HEK293 (cell line): ENCODE data around the gene OR2B6.
"Not testable (repeated sequence)": the region's sequence is repeated elsewhere in the genome, so short reads cannot be mapped to it uniquely, and the experiment has no call there.

Experiments
- CTCF ChIA-PET: fragments of 350-600 bp; formaldehyde crosslinking; extraction: SDS; loops from one replicate; lab custom pipeline; 2021; ENCODE audit warnings: antibody characterized with exemption; lab: Yijun Ruan, JAX
- POLR2A ChIA-PET: fragments of 300-600 bp; formaldehyde crosslinking; extraction: SDS; loops from one replicate; lab custom pipeline; 2020; ENCODE audit warnings: antibody characterized with exemption, inconsistent platforms; lab: Yijun Ruan, JAX
- H3K27ac ChIP-seq: fragments of 200-500 bp; sonication (Bioruptor generic); 2 replicates; pipeline ENCODE4 v1.5.1; 2014; ENCODE audit warnings: low read depth, low read length, control low read depth, inconsistent platforms; ENCODE audit errors: extremely low read depth
- H3K36me3 ChIP-seq, 2 experiments: fragments of 200-500 bp in 1 of 2; sonication (Bioruptor generic) in 1 of 2; 1 replicate in 1 of 2; 2 replicates in 1 of 2; pipeline ENCODE4 v1.5.1; 2014 to 2017; ENCODE audit warnings: inconsistent platforms in 2 of 2, low read length in 2 of 2; ENCODE audit not compliant: control insufficient read depth in 2 of 2, insufficient read depth in 1 of 2
- H3K4me1 ChIP-seq: fragments of 200-500 bp; sonication (Bioruptor generic); 2 replicates; pipeline ENCODE4 v1.5.1; 2014; ENCODE audit warnings: mild to moderate bottlenecking, low read length, inconsistent platforms; ENCODE audit not compliant: control insufficient read depth, insufficient read depth
- H3K4me3 ChIP-seq: 2 replicates; pipeline ENCODE4 v1.5.1; 2011; ENCODE audit warnings: low read depth, mild to moderate bottlenecking, control low read depth, low read length, moderate library complexity
- H3K9me3 ChIP-seq: fragments of 200-500 bp; sonication (Bioruptor generic); 2 replicates; pipeline ENCODE4 v1.5.1; 2014; ENCODE audit warnings: low read depth, low read length, inconsistent platforms; ENCODE audit not compliant: control insufficient read depth, insufficient read depth
- HOXC10 ChIP-seq: sonication (generic); formaldehyde crosslinking; IDR thresholded peaks from 2 replicates; pipeline ENCODE4 v1.8.1; 2023; ENCODE audit warnings: mild to moderate bottlenecking, missing genetic modification reagents
- OVOL3 ChIP-seq: fragments of 450-650 bp; formaldehyde crosslinking; IDR thresholded peaks from 2 replicates; pipeline ENCODE4 v1.5.1; 2016; ENCODE audit warnings: missing biosample characterization, missing genetic modification characterization
- PRDM6 ChIP-seq: fragments of 450-650 bp; formaldehyde crosslinking; IDR thresholded peaks from 2 replicates; pipeline ENCODE4 v1.5.1; 2017; ENCODE audit warnings: missing biosample characterization, missing genetic modification characterization
- SALL2 ChIP-seq: fragments of 450-650 bp; formaldehyde crosslinking; IDR thresholded peaks from 2 replicates; pipeline ENCODE4 v1.5.0; 2017; ENCODE audit warnings: missing biosample characterization, mild to moderate bottlenecking, missing genetic modification characterization, borderline replicate concordance
- SP2 ChIP-seq: fragments of 450-650 bp; formaldehyde crosslinking; IDR thresholded peaks from 2 replicates; pipeline ENCODE4 v1.5.1; 2016; ENCODE audit warnings: missing biosample characterization, missing genetic modification characterization
- SP3 ChIP-seq: fragments of 450-650 bp; formaldehyde crosslinking; IDR thresholded peaks from 2 replicates; pipeline ENCODE4 v1.5.1; 2016; ENCODE audit warnings: missing biosample characterization, missing genetic modification characterization
- YY1 ChIP-seq: fragments of 450-650 bp; formaldehyde crosslinking; IDR thresholded peaks from 2 replicates; pipeline ENCODE4 v1.5.1; 2018; ENCODE audit warnings: missing biosample characterization, missing genetic modification characterization
- ZBTB17 ChIP-seq: fragments of 450-650 bp; formaldehyde crosslinking; IDR thresholded peaks from 2 replicates; pipeline ENCODE4 v1.5.1; 2016; ENCODE audit warnings: missing biosample characterization, missing genetic modification characterization
- ZBTB26 ChIP-seq: fragments of 450-650 bp; formaldehyde crosslinking; optimal IDR thresholded peaks from 2 replicates; pipeline ENCODE3; 2016; ENCODE audit warnings: missing biosample characterization, mild to moderate bottlenecking, missing genetic modification characterization
- ZFHX2 ChIP-seq: fragments of 450-650 bp; formaldehyde crosslinking; conservative IDR thresholded peaks from 2 replicates; pipeline ENCODE4 v1.5.1; 2016; ENCODE audit warnings: missing biosample characterization, missing genetic modification characterization
- ZFP3 ChIP-seq: fragments of 450-650 bp; formaldehyde crosslinking; IDR thresholded peaks from 2 replicates; pipeline ENCODE4 v1.5.1; 2016; ENCODE audit warnings: low read depth, missing biosample characterization, missing genetic modification characterization
- ZIC2 ChIP-seq: fragments of 450-650 bp; formaldehyde crosslinking; IDR thresholded peaks from 2 replicates; pipeline ENCODE4 v1.5.1; 2016; ENCODE audit warnings: missing biosample characterization, missing genetic modification characterization
- ZNF121 ChIP-seq: fragments of 450-650 bp; formaldehyde crosslinking; IDR thresholded peaks from 2 replicates; pipeline ENCODE4 v1.5.1; 2016; ENCODE audit warnings: missing biosample characterization, missing genetic modification characterization
- ZNF274 ChIP-seq, 2 experiments: fragments of 200-500 bp in 1 of 2; fragments of 450-650 bp in 1 of 2; sonication (Bioruptor generic) in 1 of 2; formaldehyde crosslinking in 1 of 2; IDR thresholded peaks; 2 replicates each; pipeline versions ENCODE4 v1.5.1 to v1.6.1; 2014 to 2016; ENCODE audit warnings: borderline replicate concordance in 1 of 2, inconsistent platforms in 1 of 2, low read length in 1 of 2, missing biosample characterization in 1 of 2, missing genetic modification characterization in 1 of 2
- ZNF280C ChIP-seq: fragments of 450-650 bp; formaldehyde crosslinking; IDR thresholded peaks from 2 replicates; pipeline ENCODE4 v1.5.1; 2016; ENCODE audit warnings: missing biosample characterization, missing genetic modification characterization
- ZNF335 ChIP-seq: fragments of 450-650 bp; formaldehyde crosslinking; conservative IDR thresholded peaks from 2 replicates; pipeline ENCODE4 v1.5.1; 2016; ENCODE audit warnings: missing biosample characterization, missing genetic modification characterization
- ZNF341 ChIP-seq: fragments of 450-650 bp; formaldehyde crosslinking; IDR thresholded peaks from 2 replicates; pipeline ENCODE4; 2016; ENCODE audit warnings: low read depth, missing biosample characterization, missing genetic modification characterization
- ZNF433 ChIP-seq: fragments of 450-650 bp; formaldehyde crosslinking; IDR thresholded peaks from 2 replicates; pipeline ENCODE4 v1.5.1; 2016; ENCODE audit warnings: missing biosample characterization, missing genetic modification characterization, low read depth
- ZNF549 ChIP-seq: fragments of 450-650 bp; IDR thresholded peaks from 2 replicates; pipeline ENCODE4 v1.5.1; 2018; ENCODE audit warnings: missing biosample characterization, missing genetic modification characterization, mild to moderate bottlenecking, inconsistent platforms, moderate library complexity
- ZNF585B ChIP-seq: fragments of 450-650 bp; formaldehyde crosslinking; IDR thresholded peaks from 2 replicates; pipeline ENCODE4 v1.5.1; 2016; ENCODE audit warnings: missing biosample characterization, missing genetic modification characterization
- ZNF692 ChIP-seq: fragments of 450-650 bp; formaldehyde crosslinking; IDR thresholded peaks from 2 replicates; pipeline ENCODE4 v1.5.1; 2016; ENCODE audit warnings: missing biosample characterization, missing genetic modification characterization
- ZNF768 ChIP-seq: fragments of 450-650 bp; formaldehyde crosslinking; IDR thresholded peaks from 2 replicates; pipeline ENCODE4 v1.5.1; 2018; ENCODE audit warnings: missing biosample characterization, mild to moderate bottlenecking, missing genetic modification characterization

OR2B6 gene

GRCh38 chr6:27943072-27943471 lies 14.0 kb upstream of the OR2B6 start:
- H3K4me3 ChIP-seq, POLR2A ChIA-PET, H3K36me3 ChIP-seq: not testable (repeated sequence)
- TF ChIP-seq ZBTB17 (tag by site-specific recombination), result 0 out of 2 replicates have a peak, but pooled peaks have one; percentile 31
- 0 out of 2 replicates have a peak, but pooled peaks have one; percentile 13 for TF ChIP-seq SP3 (tag by site-specific recombination)
- peak; percentile 36 for TF ChIP-seq ZIC2 (tag by site-specific recombination)
- peak; percentile 79 for TF ChIP-seq ZNF341 (tag by site-specific recombination)
- TF ChIP-seq ZNF335 (tag by site-specific recombination), result peak; percentile 79
- TF ChIP-seq, all 188 proteins: peak for 5; not testable (repeated sequence) for 183
- CTCF ChIA-PET, H3K9me3 ChIP-seq, H3K4me1 ChIP-seq, H3K27ac ChIP-seq: not testable (repeated sequence)

GRCh38 chr6:27948237-27948636 lies 8.8 kb upstream of the OR2B6 start:
- Histone ChIP-seq H3K9me3 (no peaks in the 10 kb centered on the region), H3K36me3 (no peaks in the 10 kb centered on the region), H3K4me1 (peaks cover 2% of the 10 kb centered on the region; the same call in 1 of the 2 replicates), H3K27ac (no peak overlapping the region), H3K4me3 (no peak overlapping the region)
- TF ChIP-seq ZNF280C (tag by site-specific recombination), result no peak
- no peak for TF ChIP-seq ZBTB26 (tag by site-specific recombination)
- no peak for TF ChIP-seq ZNF433 (tag by site-specific recombination)
- CTCF ChIA-PET, result no interaction called here
- POLR2A ChIA-PET, result no interaction called here

- no peak overlapping the region for H3K27ac ChIP-seq
- CTCF ChIA-PET, result interaction anchor here (0.6 kb wide), 1 partner anchor 155 kb away, joined by 4 read pairs; no protein-coding TSS in a partner anchor
Observed at GRCh38 chr6:27951040-27951439, 6.0 kb upstream of the OR2B6 start.

GRCh38 chr6:27957516-27957915 lies 475 bp downstream of the OR2B6 start:
- no peak overlapping the region for H3K4me3 ChIP-seq
- CTCF ChIA-PET, result no interaction called here
- TF ChIP-seq PRDM6 (tag by site-specific recombination) (no peak), SALL2 (tag by site-specific recombination) (no peak), ZFP3 (tag by site-specific recombination) (no peak), HOXC10 (no peak), ZFHX2 (no peak), ZNF274 (IDR thresholded peaks at IDR 0.05; ENCODE audit: low read length) (no peak), ZNF274 (tag by site-specific recombination; IDR thresholded peaks at IDR 0.05; ENCODE audit: borderline replicate concordance) (no peak), ZNF768 (no peak), ZNF585B (no peak)

More at GRCh38 chr6:27951040-27951439, 6.0 kb upstream of the OR2B6 start:
- H3K9me3 ChIP-seq, result no peaks in the 10 kb centered on the region
- no peak for TF ChIP-seq SP2 (tag by site-specific recombination)
- no peak for TF ChIP-seq ZNF121 (tag by site-specific recombination)
- TF ChIP-seq ZNF549 (tag by site-specific recombination), result no peak
- no peak for TF ChIP-seq ZNF692 (tag by site-specific recombination)
- no peak for TF ChIP-seq OVOL3 (tag by site-specific recombination)
- no peak for TF ChIP-seq YY1 (tag by site-specific recombination)
- TF ChIP-seq ZNF335 (tag by site-specific recombination), result no peak
- POLR2A ChIA-PET, result no interaction called here
- H3K4me3 ChIP-seq, result no peak overlapping the region
- peaks cover 2% of the 10 kb centered on the region; the same call in 1 of the 2 replicates for H3K4me1 ChIP-seq
- no peaks in the 10 kb centered on the region for H3K36me3 ChIP-seq

More at GRCh38 chr6:27957516-27957915, 475 bp downstream of the OR2B6 start:
- H3K27ac ChIP-seq, result no peak overlapping the region
- H3K4me1 ChIP-seq, result no peaks in the 10 kb centered on the region
- no peaks in the 10 kb centered on the region for H3K36me3 ChIP-seq
- no peaks in the 10 kb centered on the region for H3K9me3 ChIP-seq
- POLR2A ChIA-PET, result no interaction called here
